ENCODE results near the gene PLA2G2E.
"Not testable (repeated sequence)": the region's sequence is repeated elsewhere in the genome, so short reads cannot be mapped to it uniquely, and the experiment has no call there.

PLA2G2E gene

GRCh38 chr1:19942657-19943056 lies 19.2 kb upstream of the PLA2G2E start:
- no peak overlapping the region for H3K4me3 ChIP-seq (ENCODE audit: low read length)
- TF ChIP-seq ZNF274 (IDR thresholded peaks at IDR 0.05; ENCODE audit: low read depth, low read length) = no peak

GRCh38 chr1:19942088-19942487 lies 18.7 kb upstream of the PLA2G2E start:
- no peak for TF ChIP-seq ZNF274 (IDR thresholded peaks at IDR 0.05; ENCODE audit: low read depth, low read length)
- no peak overlapping the region for H3K4me3 ChIP-seq (ENCODE audit: low read length)

GRCh38 chr1:19941206-19941568 lies 17.8 kb upstream of the PLA2G2E start:
- no peak for TF ChIP-seq ZNF274 (IDR thresholded peaks at IDR 0.05; ENCODE audit: low read depth, low read length)
- no peak overlapping the region for H3K4me3 ChIP-seq (ENCODE audit: low read length)

GRCh38 chr1:19940486-19941205 lies 17.2 kb upstream of the PLA2G2E start:
- TF ChIP-seq ZNF274 (IDR thresholded peaks at IDR 0.05; ENCODE audit: low read depth, low read length) = no peak
- H3K4me3 ChIP-seq (ENCODE audit: low read length) = no peak overlapping the region

- TF ChIP-seq ZNF274 (IDR thresholded peaks at IDR 0.05; ENCODE audit: low read depth, low read length) = no peak
- no peak overlapping the region for H3K4me3 ChIP-seq (ENCODE audit: low read length)
These were observed 15.1 kb upstream of the PLA2G2E start for GRCh38 chr1:19938472-19938871.

- TF ChIP-seq ZNF274 (IDR thresholded peaks at IDR 0.05; ENCODE audit: low read depth, low read length) = no peak
- no peak overlapping the region for H3K4me3 ChIP-seq (ENCODE audit: low read length)
These were observed 12.8 kb upstream of the PLA2G2E start for GRCh38 chr1:19936061-19936750.

GRCh38 chr1:19934336-19934735 lies 10.9 kb upstream of the PLA2G2E start:
- TF ChIP-seq ZNF274 (IDR thresholded peaks at IDR 0.05; ENCODE audit: low read depth, low read length) = no peak
- no peak overlapping the region for H3K4me3 ChIP-seq (ENCODE audit: low read length)

GRCh38 chr1:19932866-19933265 lies 9.4 kb upstream of the PLA2G2E start:
- no peak for TF ChIP-seq ZNF274 (IDR thresholded peaks at IDR 0.05; ENCODE audit: low read depth, low read length)
- no peak overlapping the region for H3K4me3 ChIP-seq (ENCODE audit: low read length)

GRCh38 chr1:19927130-19927421 lies 3.7 kb upstream of the PLA2G2E start:
- not testable (repeated sequence) for H3K4me3 ChIP-seq (ENCODE audit: low read length)

- no peak for TF ChIP-seq ZNF274 (IDR thresholded peaks at IDR 0.05; ENCODE audit: low read depth, low read length)
- H3K4me3 ChIP-seq (ENCODE audit: low read length) = no peak overlapping the region
These were observed 3.1 kb upstream of the PLA2G2E start for GRCh38 chr1:19926296-19927129.

GRCh38 chr1:19925342-19926070 lies 2.1 kb upstream of the PLA2G2E start:
- TF ChIP-seq ZNF274 (IDR thresholded peaks at IDR 0.05; ENCODE audit: low read depth, low read length) = no peak
- no peak overlapping the region for H3K4me3 ChIP-seq (ENCODE audit: low read length)

- no peak for TF ChIP-seq ZNF274 (IDR thresholded peaks at IDR 0.05; ENCODE audit: low read depth, low read length)
- H3K4me3 ChIP-seq (ENCODE audit: low read length) = no peak overlapping the region
These were observed 533 bp upstream of the PLA2G2E start for GRCh38 chr1:19923953-19924346.

- no peak for TF ChIP-seq ZNF274 (IDR thresholded peaks at IDR 0.05; ENCODE audit: low read depth, low read length)
- H3K4me3 ChIP-seq (ENCODE audit: low read length) = no peak overlapping the region
These were observed 1.3 kb downstream of the PLA2G2E start for GRCh38 chr1:19922015-19922688.

- TF ChIP-seq ZNF274 (IDR thresholded peaks at IDR 0.05; ENCODE audit: low read depth, low read length) = no peak
- no peak overlapping the region for H3K4me3 ChIP-seq (ENCODE audit: low read length)
These were observed 2.1 kb downstream of the PLA2G2E start for GRCh38 chr1:19921310-19921709.
